Activated T-cell treated with anti-CD3 and anti-CD28 coated beads, Interleukin-2, amount 50 U/mL, for 48 hours (primary cell): ENCODE data around the gene TCF4.

Experiments
- DNase-seq, 2 experiments: peaks; one replicate each; pipeline ENCODE4 v3.0.0-alpha.2; 2020

Gene TCF4

DNA sequence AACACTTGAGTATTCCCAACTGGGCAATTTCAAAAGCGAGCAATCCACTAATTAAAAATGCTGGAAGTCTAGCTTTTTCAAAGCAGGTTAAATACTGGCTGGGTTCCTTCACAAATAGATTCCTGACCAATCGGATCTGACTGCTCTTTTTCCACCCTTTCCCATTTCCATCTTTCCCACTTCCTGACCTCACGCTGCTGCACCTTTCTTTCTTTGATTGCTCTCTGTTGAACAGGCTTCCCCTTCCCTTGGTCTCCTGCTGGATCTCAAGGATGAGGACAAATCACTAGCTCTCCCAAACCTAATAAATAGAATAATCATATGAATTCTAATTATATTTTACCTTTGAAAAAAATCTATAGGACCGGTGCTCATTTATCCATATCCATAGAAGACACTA lies 121.2 kb downstream of the TCF4 start:
- DNase-seq, result no peak

DNA sequence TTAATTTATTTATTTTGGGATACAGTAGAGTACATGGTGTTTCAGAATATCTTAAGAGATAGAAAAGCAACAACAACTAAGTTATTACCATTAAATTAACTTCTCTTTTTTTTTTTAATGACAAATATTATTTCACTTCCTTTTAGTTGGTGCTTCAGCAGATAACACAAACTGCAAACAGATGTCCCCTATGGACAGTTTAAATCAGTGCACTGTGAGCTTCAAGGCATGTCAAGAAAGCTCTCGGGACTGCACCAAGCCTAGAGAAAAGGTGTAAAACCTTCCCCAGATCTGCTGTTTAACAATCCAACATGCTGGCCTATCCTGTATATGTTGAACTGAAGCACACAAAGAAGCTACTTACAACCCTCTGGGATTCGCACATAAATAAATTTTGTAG lies 122.7 kb downstream of the TCF4 start:
- DNase-seq, result no peak

DNA sequence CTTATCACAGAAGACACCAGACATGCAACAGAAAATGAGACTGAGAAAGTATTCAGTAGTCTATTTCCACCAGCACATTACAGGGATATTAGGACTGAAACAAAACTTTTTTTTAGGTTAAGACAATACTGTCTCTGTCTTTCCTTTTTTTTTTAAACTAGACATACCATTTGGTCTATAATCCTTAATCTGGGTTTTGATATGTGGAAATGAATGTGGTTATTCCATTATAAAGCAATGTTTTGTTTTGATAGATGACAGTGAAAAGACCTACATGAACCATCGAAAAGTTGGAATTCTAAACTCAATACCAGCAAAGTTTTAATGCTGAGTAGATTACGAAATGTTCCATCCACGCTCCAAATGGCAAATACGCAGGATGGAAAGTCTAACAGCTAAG lies 123.4 kb downstream of the TCF4 start:
- no peak for DNase-seq

DNA sequence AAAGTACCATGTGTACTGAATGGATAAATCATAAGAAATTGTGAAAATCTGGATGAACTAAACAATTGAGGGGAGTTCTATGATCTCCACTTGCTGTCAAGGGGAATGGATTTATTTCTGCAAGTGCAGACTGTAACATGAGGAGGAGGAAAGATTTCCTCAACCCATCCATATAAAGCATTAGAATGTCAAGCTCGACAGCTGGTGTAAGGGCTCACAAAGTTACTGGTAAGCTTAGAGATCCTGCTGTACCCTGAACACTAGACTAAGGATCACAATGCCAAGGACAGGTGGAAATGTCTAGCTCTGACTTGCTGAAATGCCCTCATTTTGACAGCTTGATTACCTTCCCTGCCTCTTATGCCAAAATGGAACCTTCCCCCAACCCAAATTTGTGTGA lies 125.3 kb downstream of the TCF4 start:
- no peak for DNase-seq

DNA sequence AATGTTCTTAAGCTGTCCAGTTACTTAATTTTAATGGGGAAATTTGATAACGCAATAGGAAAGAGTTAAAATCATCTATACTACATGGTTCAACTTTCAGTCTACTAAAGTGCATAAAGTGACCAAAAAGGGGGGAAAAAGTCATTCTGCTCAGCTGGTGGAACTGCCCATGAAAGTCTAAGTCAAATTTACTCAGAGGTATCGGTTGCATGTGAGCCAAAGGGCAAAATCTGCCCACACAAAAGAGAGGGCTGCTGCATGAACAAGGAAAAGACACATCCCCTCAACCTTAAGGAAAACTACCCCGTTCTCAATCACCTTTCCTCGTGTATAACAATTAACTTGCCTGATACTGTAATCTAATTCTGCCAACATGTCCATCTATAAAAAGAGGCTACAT lies 126.1 kb downstream of the TCF4 start:
- no peak for DNase-seq

DNA sequence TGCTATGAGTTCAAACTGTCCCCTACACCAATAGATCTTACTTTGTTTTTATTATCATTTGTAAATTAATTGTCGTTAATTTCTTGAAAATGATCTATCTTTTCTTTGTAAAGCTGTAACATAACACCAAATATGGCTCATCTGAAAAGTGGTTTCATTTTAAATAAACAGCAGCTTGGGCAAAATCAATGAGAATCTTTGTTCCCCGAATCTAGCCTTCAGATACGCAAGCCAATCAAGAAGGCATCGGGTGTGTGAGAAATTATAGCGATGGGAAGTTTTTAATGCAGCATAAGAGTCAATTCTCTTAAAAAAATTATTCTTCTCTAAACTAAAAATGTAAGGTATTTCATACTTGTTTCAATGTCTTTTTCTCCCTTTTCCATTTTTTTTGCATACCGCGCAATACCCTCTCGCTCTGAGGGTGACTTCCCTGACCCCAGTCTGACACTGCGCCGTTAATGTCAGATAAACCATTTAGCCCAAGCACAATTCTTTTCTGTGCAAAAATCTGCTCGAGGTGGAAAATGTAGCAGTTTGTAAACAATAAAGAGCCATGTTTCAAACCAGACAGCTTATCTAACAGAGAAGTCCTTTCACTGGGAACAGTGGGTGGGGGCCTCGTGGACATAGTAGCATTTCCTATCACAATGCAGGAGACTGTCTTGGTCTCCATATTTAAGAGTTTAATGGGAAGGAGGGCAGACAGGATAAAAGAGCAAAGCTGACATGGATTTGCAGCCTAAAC lies 129.4 kb downstream of the TCF4 start:
- no peak for DNase-seq

DNA sequence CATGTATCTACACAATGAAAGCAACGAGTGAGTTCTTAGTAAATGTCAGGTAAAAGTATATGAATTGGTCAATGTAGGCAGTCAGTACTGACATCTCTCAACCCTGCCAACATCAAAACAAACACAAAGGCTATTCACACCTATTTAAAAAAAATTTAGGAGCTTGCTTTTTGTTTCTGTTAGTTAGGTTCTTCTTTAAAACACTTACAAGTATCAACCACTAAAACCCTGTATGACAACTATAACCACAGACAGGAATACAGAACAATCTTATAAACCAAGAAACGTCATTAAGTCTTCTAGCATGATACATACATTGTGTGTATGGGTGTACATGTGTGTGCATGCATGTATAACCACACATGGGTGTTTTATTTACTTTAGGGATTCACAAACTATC lies 131.0 kb downstream of the TCF4 start:
- no peak for DNase-seq

DNA sequence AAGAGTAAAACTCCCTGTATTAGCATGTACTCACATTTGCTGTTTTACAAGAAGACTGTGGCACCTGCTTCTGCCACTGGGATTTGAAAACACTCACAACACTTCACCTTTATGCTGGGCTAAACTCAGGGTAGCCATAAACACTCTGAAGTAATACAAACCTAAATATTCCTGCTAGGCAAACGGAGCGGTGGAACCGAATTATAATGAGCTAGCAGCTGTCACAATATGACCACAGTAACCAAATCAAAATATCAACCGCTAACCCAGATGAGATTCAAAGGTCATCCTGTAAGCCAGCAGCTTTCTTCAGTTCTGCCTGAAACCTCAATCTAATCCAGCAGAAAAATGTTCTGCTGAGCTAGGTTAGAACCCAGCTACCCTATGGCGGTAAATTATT lies 132.1 kb downstream of the TCF4 start:
- no peak for DNase-seq

DNA sequence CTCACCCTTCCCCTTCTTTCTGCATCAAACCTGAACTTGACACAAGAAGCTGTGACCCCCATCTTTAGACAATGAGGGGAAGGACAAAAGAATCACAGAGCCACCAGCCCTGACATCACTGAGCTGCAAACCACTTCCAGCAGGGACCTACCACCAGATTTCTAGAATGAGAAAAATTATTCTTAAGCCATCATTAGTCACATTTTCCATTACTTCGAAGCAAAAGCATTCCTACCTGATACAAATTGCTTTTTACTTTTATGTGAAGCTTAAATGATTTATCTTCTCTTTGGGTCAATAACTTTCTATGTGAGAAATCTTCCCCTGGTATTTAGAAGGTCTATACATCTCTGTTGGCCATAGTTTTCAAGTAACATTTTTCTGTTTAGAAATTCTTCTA lies 134.8 kb downstream of the TCF4 start:
- DNase-seq, result no peak

DNA sequence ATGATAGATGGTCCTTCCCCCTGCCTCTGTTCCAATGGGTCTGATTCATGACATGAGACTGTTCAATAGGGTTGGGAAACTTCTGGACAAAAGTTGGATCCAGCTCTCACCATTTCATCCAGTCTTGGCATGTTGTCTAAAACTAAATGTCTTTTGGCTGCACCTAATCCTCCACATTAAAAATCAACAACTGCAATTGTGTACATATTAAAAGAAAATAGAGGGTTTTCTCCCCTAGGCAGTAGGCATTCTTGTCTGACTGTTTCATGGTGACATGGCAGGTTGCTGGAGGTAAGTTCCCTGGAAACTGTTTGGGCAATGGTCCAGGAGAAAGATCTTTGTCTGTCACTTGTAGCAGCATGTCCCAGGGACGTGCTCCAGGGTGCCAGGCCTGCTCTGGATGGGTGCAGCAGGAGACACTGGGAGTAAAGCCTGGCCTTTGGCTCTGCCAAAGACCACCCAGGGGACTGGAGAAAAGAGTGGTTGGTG lies 135.8 kb downstream of the TCF4 start:
- DNase-seq, result no peak

DNA sequence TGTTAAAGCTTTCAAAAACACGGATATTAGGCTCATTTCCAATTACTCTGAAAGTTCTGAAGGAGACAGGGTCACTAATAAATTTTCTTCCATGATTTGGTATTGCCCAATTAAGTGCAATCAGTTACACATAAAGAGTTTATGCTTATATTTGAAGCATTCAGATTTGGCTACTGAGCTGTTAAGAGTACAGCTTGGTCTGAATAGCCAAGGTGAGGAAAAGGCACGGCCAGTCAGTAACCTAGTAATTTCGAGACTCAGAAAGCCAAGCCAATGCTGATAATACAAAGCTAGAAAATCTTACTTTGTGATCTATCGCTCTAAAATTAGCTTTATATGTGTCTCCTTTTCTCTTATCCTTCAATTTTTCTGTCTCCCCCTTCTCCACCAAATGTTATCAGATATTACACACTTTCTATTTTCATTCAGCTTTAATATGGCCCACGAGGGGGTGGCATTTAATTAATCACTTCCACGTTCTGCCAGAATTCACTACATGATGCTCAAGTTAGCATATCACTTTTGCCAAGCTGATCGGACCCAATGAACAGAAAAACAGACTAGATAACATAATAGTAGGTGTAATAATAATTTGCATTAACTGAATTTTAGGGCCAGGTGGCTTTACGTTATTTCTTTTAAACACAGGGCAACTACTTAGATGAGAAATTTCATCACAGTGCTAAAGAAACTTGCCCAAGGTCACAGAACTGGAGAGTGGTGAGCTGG lies 138.4 kb downstream of the TCF4 start:
- DNase-seq, result no peak

DNA sequence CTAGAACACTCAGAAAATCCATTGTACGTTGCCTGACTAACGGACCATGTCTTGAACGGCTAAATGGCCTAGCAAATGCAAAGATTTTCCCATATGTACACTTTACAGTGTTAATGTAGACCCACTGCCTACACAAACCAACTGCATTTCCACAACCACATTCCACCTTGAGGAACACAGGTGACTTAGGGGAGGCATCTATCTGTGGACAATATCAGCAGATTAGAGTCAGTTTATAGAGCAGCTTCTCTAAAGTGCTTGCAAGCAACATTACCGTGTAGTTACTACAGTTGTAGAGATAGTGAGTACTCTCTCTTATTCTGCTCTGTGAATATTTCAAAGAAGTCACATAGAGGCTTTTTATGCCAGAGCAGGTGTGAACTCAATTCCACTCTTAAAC lies 139.6 kb downstream of the TCF4 start:
- no peak for DNase-seq

DNA sequence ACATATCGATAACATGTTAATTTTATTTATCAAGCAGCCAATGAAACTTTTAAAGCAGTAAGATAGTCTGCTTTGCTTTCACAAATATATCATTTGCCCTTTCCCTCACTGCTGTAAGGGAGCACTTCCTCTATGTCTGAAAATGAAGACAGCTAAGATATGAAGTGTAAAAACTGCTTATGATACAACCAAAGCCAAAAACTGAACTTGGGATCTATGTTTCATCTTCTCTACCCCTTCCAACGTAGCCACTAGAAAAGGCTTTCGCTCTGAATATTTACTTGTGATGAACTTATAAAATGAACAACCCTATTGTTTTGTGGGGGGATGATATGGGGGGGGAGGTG lies 140.3 kb downstream of the TCF4 start:
- no peak for DNase-seq

DNA sequence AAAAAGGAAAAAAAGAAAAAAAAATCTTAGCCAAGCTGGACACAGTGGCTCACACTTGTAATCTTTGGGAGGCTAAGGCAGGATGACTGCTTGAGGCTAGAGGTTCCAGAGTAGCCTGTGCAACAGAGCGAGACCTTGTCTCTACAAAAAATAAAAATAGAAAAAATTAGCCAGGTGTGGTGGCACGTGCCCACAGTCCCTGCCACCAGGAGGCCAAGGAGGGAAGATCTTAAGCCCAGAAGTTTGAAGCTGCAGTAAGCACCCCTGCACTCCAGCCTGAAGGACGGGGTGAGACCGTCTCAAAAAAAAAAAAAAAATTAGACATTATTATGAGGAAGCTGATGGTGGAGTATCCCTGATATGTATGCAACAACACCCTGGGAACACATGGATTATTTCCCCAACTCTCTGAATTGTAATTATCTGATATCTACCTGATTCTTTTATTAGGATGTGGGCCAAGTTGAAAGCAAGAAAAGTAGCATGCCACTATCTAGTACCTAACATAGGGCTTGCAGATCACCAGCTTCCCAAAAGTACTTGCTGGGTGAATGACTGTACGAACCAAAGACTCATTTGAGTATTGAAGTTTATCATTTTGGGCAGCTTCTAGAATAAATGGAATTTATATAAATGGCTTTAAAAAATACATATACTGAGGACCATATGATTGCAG lies 140.9 kb downstream of the TCF4 start:
- no peak for DNase-seq

DNA sequence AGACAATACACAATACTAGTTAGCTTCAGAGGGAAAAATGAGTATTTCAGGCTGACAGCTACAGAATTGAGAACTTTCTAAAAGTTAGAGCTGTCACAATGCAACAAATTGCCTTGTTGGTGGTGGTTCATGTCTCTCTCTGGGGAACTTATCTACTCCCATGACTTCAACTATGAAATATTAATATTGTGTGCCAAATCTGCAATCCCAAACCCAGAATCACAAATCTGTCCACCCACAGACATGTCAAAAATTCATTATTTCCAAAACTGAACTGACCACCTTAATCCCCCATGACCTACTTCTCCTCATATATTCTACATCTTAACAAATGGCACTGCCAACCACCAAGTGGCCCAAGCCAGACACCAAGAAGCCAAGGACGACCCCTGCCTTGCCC lies 143.5 kb downstream of the TCF4 start:
- DNase-seq, result no peak

DNA sequence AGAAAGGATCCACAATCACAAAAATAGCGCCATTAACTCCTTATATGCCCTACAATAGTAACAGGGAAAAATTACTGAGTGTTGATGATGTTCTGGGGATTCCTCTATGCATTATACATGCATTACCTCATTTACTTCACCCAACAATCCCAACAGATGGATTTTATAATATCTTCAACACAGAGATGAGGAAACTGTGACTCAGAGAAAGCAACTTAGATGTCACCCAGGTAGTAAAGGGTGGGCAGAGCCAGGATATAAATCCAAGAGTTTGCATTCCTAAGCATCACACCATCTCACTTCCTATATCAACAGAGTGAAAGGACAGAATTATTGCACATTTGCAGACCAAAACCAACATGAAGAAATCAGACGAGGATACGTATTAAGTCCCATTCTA lies 144.2 kb downstream of the TCF4 start:
- no peak for DNase-seq

DNA sequence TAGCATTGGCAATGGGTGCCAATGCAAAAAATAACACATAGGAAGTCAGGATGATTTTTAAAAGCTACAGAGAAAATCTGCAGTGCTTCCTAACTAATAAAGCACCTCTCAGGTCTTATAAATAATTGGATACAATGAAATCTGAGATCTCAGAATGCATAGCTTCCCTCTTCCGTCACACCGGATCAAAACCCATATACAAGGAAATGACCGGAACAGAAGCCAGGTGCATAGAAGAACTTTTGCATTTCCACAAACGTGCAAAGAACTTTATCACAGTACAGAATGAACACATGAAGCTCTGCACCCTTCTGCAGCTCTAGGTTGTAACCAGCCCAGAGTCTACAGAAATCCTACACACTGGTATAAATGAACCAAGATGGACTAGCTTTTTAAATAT lies 145.4 kb downstream of the TCF4 start:
- DNase-seq, result no peak

DNA sequence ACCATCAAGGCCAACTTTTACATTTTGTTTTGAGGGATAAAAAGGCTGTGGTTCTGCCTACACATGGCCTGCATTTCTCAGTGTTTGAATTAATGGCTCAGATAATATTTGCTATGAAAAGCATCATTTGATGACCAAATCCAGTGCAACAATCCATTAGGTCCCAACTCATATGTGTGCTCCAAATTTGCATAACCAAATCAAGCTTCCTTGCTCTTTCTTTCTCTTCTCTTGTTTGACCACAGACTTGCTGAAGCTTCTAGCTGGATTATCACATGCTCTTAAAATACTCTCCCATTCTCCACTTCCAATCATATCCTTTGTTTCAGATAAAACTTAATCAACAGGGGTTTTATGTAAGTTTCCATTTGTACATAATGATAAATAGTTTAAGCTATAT lies 147.0 kb downstream of the TCF4 start:
- no peak for DNase-seq

DNA sequence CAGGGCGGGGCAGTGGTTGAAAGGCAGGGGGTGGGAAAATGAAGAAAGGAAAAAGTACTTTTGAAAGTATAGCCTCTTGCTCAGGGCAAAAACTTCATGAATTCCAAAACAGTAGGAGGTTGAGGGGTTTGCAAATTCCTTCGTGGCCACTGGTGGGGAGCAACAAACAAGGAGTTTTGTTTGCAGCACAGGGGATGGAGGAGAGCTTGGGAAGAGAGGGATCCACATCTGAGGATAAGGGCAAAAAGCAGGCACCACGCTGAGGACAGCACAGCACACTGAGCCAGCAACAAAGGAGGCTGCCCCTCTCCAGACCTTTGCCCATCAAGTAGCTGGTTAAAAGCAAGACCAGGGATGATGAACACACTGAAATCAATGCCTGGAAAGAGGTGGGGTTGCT lies 148.9 kb downstream of the TCF4 start:
- no peak for DNase-seq

DNA sequence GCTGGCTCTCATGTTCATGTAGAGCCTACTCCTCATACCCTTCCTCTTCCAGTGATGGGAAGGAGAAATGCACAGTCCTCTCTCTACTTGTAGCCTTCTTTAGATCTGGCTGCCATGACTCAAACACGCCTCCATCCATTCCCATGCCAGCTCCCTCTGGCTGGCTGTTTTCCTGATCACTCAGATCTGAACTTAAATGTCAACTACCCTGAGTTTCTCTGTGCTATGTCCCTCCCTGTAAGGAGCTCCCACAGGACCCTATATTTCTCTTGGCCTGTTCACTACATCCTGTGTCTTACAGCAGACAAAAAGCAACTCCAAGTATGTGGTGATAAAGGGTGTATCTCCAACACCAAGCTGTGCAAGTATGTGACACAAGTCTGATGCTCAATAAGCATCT lies 152.4 kb downstream of the TCF4 start:
- no peak for DNase-seq

DNA sequence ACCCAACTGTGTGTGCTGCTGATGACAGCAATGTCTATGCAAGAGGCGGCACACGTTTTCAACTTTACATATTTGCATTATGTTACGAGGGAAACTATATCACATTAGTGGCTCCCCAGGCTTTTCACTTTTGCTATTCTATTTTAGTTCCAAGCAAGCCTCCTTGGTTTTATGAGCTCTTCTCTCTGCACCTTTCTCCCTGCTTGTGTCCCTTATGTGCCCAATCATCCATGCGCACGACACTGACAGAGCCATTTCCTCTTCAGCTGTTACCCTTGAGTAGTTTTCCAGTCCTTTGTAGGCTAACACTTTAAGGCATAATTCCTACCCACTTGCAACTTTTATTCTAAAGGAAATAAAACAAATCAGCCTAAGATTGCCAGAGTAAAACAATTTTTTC lies 154.3 kb downstream of the TCF4 start:
- DNase-seq, result no peak

DNA sequence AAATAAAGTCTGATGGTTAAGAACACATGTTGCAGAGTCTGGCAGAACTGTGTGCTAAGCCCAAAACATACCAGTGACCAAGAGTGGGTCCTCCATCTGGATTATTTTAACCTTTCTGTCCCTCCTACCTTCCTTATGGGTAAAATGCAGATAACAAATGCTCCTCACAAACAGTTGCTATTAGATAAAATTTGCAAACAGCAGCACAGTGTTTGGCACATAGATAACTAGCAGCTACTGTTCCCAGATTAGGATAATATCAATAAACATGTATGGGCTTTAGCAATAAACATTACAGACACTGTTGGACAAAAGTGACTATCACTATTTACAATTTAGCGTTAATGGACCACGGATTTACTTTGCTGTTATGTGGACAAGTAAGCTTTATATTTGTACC lies 154.9 kb downstream of the TCF4 start:
- DNase-seq, result no peak

DNA sequence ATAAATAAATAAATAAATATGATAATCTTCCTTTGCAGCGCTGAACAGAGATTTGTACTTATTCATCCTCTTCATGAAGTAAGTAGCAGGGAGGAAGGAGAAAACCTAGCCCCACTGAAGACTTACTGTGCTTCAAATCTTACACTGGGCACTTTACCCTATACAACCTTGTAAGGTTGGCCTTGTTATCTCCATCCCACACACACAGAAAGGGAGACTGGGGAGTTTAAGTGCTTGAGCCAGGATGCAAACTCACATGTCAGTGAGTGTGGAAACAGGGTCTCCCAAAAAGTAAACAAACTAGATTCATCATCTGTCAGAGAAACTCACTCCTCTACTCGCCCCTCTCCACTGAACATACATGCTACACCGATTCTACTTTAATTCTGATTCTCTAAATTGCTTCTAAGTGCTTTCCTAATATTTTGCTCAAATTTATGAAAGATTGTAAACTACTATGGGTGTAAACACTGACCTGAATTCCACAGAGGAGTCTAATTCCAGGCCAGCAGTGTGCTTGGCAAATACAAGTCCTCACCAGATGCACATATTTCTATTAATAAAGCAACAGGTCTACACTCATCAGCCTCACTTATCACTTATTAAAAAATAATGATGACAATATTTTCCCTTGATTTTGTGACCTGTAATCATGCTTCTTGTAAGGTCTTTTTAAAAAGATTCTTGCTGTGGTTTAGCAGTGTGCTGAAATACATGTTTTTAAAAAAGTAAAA lies 155.5 kb downstream of the TCF4 start:
- no peak for DNase-seq

DNA sequence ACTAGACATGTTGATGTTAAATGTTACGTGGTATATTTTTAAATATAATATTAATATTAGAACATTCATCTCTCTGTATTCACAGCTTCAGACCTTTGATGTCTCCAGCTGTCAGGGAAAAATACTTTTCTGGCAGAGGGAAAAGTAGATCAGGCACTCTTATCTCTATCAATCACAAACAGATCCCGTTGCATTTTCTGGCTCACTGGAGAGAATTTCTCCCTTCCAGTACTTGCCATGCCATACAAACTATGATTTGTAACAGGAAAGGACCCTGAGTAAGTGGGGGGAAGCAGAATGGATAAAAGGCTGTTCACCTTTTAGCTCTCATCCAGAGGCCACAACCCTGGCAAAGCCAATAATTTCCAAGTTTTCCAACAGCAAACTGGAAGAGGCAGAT lies 158.0 kb downstream of the TCF4 start:
- DNase-seq, result no peak
